ENCODE measurements around the gene ARL6. TPM values are rescaled to one million over a fixed set of nuclear protein-coding genes. Genes with fewer than 3 reads are reported as not detected.

ARL6 gene
- total RNA-seq (2022; extraction: Qiagen RNA extraction), result 4.1 to 5.8 TPM (median 4.9 TPM) in 5 replicates

GRCh38 chr3:97764407-97765238 lies at the start of gene ARL6:
Gene ARL6 (plus strand): TSS chr3:97764758. CDS start chr3:97768108, 3,350 bp downstream.

DNA sequence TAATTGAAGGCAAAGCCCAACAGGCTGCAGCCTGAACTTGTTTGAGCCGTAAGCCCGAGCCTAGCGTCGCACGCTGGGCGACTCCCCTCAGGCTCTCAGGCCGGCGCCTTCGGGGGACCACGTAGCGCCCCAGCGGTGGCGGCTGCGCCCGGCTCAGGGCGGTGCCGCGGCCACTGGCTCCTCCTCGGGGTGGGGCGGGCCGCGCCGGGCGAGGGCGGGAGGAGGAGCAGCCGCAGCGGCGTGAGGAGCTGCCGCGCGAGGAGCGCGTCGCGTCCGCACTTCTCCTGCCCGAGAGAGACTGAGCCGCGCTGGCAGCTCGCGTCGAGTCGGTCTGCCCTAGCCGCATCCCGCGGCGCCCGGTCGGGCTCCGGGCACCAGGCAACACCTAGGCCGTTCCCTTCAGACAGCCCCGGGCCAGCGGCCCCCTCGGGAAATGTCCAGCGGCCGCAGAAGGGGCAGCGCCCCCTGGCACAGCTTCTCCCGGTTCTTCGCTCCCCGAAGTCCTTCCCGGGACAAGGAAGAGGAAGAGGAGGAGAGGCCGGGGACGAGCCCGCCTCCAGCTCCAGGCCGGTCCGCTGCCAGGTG lies 57.3 kb downstream of the ARL6 start, which contains the start of gene CRYBG3:
Gene CRYBG3, plus strand, starts transcription at position 238 of the 585 bp plus-strand sequence. Its CDS starts 196 bp downstream, at position 434.

Other genes starting within 250 kb of the ARL6 start
- gene CRYBG3, start 57.3 kb downstream of the ARL6 start, total RNA-seq (2022; extraction: Qiagen RNA extraction), result 5.4 to 8.1 TPM (median 5.9 TPM) in 5 replicates
- gene RIOX2, start 207.7 kb downstream of the ARL6 start, total RNA-seq (2022; extraction: Qiagen RNA extraction), result 27.7 to 31.9 TPM (median 29.6 TPM) in 5 replicates